BLaER1 treated with 17β-estradiol and CSF1 and Interleukin-3, amounts not matched to agents 10 nM and 100 nM (cell line): ENCODE results near the gene RHCG.

Experiments
- H3K27ac ChIP-seq, 11 experiments: shearing (Covaris generic); formaldehyde crosslinking; 2 replicates each; pipeline ENCODE4 v1.8.1; 2022
- H3K27me3 ChIP-seq, 11 experiments: shearing (Covaris generic); formaldehyde crosslinking; 2 replicates each; pipeline ENCODE4 v1.8.1; 2022
- H3K36me3 ChIP-seq, 11 experiments: shearing (Covaris generic); formaldehyde crosslinking; 2 replicates each; pipeline ENCODE4 v1.8.1; 2022
- H3K4me1 ChIP-seq, 10 experiments: shearing (Covaris generic); formaldehyde crosslinking; 2 replicates each; pipeline ENCODE4 v1.8.1; 2022
- H3K4me2 ChIP-seq, 11 experiments: shearing (Covaris generic); formaldehyde crosslinking; 2 replicates each; pipeline ENCODE4 v1.8.1; 2022
- H3K4me3 ChIP-seq, 10 experiments: shearing (Covaris generic); formaldehyde crosslinking; 2 replicates each; pipeline ENCODE4 v1.8.1; 2022
- H3K9ac ChIP-seq, 11 experiments: shearing (Covaris generic); formaldehyde crosslinking; 2 replicates each; pipeline ENCODE4 v1.8.1; 2022
- H3K9me3 ChIP-seq, 11 experiments: shearing (Covaris generic); formaldehyde crosslinking; replicated peaks in 1 of 11; 2 replicates each; pipeline ENCODE4 v1.8.1; 2022
- H4K20me1 ChIP-seq, 11 experiments: shearing (Covaris generic); formaldehyde crosslinking; 2 replicates each; pipeline ENCODE4 v1.8.1; 2022
- Cebpa-rat ChIP-seq, 11 experiments: shearing (Covaris generic); IDR thresholded peaks; 2 replicates each; pipeline ENCODE4 v1.8.1; 2022

Gene RHCG

GRCh38 chr15:89487791-89488190 is 8.6 kb downstream of the RHCG start:
- no peak overlapping the region for H3K4me2 ChIP-seq
- no peak overlapping the region for H3K9ac ChIP-seq
- H3K4me1 ChIP-seq, result peaks cover 0 to 7% (median 0%) of the 10 kb centered on the region in 10 experiments; a peak in 1 of 20 replicates
- no peaks in the 10 kb centered on the region for H3K27me3 ChIP-seq
- TF ChIP-seq Cebpa-rat (IDR thresholded peaks at IDR 0.05), result no peak
- H3K27ac ChIP-seq, result no peak overlapping the region
- H4K20me1 ChIP-seq, result no peaks in the 10 kb centered on the region; a peak in 3 of 22 replicates
- no peaks in the 10 kb centered on the region for H3K36me3 ChIP-seq
- no peaks in the 10 kb centered on the region for H3K9me3 ChIP-seq
- H3K4me3 ChIP-seq, result no peak overlapping the region

DNA sequence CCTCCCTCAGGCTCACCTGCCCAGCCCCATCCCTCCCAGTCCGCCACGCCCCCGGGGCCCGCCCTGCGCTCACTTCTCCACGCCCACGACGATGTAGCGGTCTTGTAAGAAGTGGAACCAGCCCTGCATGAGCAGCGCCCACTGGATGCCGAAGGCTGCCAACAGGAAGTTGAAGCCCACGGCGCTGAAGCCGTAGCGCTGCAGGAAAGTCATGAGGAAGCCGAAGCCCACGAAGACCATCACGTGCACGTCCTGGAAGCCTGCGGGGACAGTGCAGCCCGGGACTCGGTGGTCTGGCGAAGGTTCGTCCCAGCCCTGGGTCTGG is 9.7 kb downstream of the RHCG start:
- TF ChIP-seq Cebpa-rat (IDR thresholded peaks at IDR 0.05), result no peak
- Histone ChIP-seq H3K4me1 (peaks cover 0 to 7% (median 0%) of the 10 kb centered on the region in 10 experiments; a peak in 1 of 20 replicates), H3K9ac (no peak overlapping the region), H3K9me3 (no peaks in the 10 kb centered on the region), H3K36me3 (no peaks in the 10 kb centered on the region), H3K27ac (no peak overlapping the region), H3K27me3 (no peaks in the 10 kb centered on the region), H4K20me1 (no peaks in the 10 kb centered on the region; a peak in 2 of 22 replicates), H3K4me2 (no peak overlapping the region), H3K4me3 (no peak overlapping the region)

- no peak overlapping the region for H3K4me2 ChIP-seq
- no peaks in the 10 kb centered on the region for H3K9me3 ChIP-seq
- no peak overlapping the region for H3K4me3 ChIP-seq
- no peak for TF ChIP-seq Cebpa-rat (IDR thresholded peaks at IDR 0.05)
- no peak overlapping the region for H3K27ac ChIP-seq
- no peaks in the 10 kb centered on the region for H3K27me3 ChIP-seq
- no peaks in the 10 kb centered on the region for H3K36me3 ChIP-seq
- H3K9ac ChIP-seq, result no peak overlapping the region
- no peaks in the 10 kb centered on the region; a peak in 1 of 22 replicates for H4K20me1 ChIP-seq
- H3K4me1 ChIP-seq, result no peaks in the 10 kb centered on the region
Observed at GRCh38 chr15:89483079-89483478, 13.3 kb downstream of the RHCG start.

DNA sequence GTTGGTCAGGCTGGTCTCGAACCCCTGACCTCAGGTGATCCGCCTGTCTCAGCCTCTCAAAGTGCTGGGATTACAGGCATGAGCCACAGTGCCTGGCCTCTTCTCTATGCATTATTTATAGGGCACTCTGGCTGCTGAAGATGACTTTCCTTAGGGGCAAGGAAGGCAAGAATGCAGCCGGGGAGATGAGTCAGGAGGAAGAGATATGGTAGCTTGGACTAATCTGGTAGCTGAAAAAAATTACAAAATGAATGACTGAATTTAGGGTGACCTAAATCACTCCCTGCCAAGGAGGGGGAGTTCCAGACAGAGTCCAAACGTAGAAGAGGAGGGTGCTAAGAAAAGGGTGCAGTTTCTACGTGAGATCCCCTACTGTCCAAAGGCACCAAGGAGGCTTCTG is 14.2 kb downstream of the RHCG start:
- H3K27me3 ChIP-seq, result no peaks in the 10 kb centered on the region
- H3K9ac ChIP-seq, result no peak overlapping the region
- no peak overlapping the region for H3K4me3 ChIP-seq
- no peaks in the 10 kb centered on the region for H3K9me3 ChIP-seq
- H3K4me2 ChIP-seq, result no peak overlapping the region
- TF ChIP-seq Cebpa-rat (IDR thresholded peaks at IDR 0.05), result no peak
- H3K36me3 ChIP-seq, result no peaks in the 10 kb centered on the region
- H3K27ac ChIP-seq, result no peak overlapping the region
- H4K20me1 ChIP-seq, result no peaks in the 10 kb centered on the region; a peak in 1 of 22 replicates
- no peaks in the 10 kb centered on the region for H3K4me1 ChIP-seq

DNA sequence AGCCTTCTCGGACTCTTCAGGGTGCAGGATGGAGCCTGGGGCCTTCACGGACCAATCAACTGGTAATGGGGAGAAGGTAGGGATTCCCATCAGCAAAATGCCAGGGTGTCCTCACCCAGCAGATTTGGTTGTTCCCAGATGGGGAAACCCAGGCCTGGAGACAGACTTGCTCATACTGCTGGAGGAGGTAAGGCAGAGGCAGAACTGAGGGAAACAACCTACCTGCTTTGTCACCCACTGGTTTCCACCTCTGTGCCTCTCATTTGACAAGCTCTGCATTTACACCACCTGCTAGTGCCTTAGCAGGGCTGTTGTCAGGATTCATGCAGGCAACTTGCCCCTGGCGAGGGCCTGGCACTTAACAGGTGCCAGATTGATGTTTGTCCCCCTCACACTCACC is 15.9 kb downstream of the RHCG start:
- no peak overlapping the region for H3K27ac ChIP-seq
- no peak overlapping the region for H3K9ac ChIP-seq
- H3K27me3 ChIP-seq, result no peaks in the 10 kb centered on the region
- H3K36me3 ChIP-seq, result no peaks in the 10 kb centered on the region
- TF ChIP-seq Cebpa-rat (IDR thresholded peaks at IDR 0.05), result no peak
- no peak overlapping the region for H3K4me2 ChIP-seq
- no peaks in the 10 kb centered on the region; a peak in 1 of 22 replicates for H3K9me3 ChIP-seq
- no peaks in the 10 kb centered on the region; a peak in 1 of 22 replicates for H4K20me1 ChIP-seq
- H3K4me3 ChIP-seq, result no peak overlapping the region
- H3K4me1 ChIP-seq, result no peaks in the 10 kb centered on the region

GRCh38 chr15:89479173-89479572 is 17.2 kb downstream of the RHCG start:
- no peak for TF ChIP-seq Cebpa-rat (IDR thresholded peaks at IDR 0.05)
- Histone ChIP-seq H3K4me2 (no peak overlapping the region), H3K27me3 (no peaks in the 10 kb centered on the region)

DNA sequence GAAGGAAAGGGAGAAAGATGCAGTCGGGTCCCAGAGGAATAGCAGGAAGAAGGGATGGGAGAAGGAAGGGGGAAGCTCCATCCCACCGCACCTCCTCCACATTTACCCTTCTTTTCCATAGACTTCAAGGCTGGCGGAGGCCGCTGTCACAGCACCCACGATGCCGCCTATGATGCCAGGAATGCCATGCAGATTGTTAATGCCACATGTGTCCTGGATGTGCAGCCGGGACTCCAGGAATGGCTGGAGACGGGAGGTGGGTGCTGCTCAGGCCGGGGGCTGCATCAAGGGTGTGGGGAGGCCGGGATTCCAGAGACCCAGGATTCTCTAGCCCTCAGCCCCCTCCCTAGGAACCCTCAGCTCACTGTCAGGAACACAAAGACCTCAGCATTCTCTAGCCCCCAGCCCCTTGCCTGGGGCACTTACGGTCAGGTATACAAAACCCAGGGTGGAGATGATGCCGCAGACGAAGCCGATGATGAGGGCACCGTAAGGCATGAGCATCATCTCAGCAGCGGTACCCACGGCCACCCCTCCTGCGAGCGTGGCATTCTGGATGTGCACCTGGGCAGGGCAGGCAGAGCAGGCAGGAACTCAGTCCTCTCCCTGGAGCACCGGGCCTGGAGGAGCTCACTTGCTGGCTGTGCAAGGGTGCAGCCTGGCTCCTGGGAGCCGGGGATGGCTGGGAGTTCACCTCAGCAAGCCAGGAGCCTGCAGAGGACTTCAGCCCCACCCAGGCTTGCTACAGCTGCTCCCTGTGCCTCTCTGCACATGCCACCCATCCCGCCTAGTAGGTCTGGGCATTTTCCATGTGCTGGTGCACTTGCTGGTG is 18.8 kb downstream of the RHCG start:
- peaks cover 0 to 4% (median 0%) of the 10 kb centered on the region in 10 experiments; a peak in 2 of 20 replicates for H3K4me1 ChIP-seq
- H3K27me3 ChIP-seq, result no peaks in the 10 kb centered on the region
- no peak overlapping the region for H3K4me2 ChIP-seq
- no peak overlapping the region for H3K9ac ChIP-seq
- H3K27ac ChIP-seq, result no peak overlapping the region
- H3K9me3 ChIP-seq, result peaks cover 0 to 9% (median 6%) of the 10 kb centered on the region in 11 experiments; a peak in 8 of 22 replicates
- H3K36me3 ChIP-seq, result no peaks in the 10 kb centered on the region
- peaks cover 0 to 4% (median 0%) of the 10 kb centered on the region in 11 experiments; a peak in 3 of 22 replicates for H4K20me1 ChIP-seq
- H3K4me3 ChIP-seq, result no peak overlapping the region
- TF ChIP-seq Cebpa-rat (IDR thresholded peaks at IDR 0.05), result no peak

More at GRCh38 chr15:89479173-89479572, 17.2 kb downstream of the RHCG start:
- no peaks in the 10 kb centered on the region for H3K36me3 ChIP-seq
- H3K27ac ChIP-seq, result no peak overlapping the region
- peaks cover 0 to 4% (median 0%) of the 10 kb centered on the region in 10 experiments; a peak in 2 of 20 replicates for H3K4me1 ChIP-seq
- no peak overlapping the region for H3K9ac ChIP-seq
- no peaks in the 10 kb centered on the region; a peak in 1 of 22 replicates for H4K20me1 ChIP-seq
- H3K9me3 ChIP-seq, result peaks cover 0 to 9% (median 6%) of the 10 kb centered on the region in 11 experiments; a peak in 8 of 22 replicates
- H3K4me3 ChIP-seq, result no peak overlapping the region

DNA sequence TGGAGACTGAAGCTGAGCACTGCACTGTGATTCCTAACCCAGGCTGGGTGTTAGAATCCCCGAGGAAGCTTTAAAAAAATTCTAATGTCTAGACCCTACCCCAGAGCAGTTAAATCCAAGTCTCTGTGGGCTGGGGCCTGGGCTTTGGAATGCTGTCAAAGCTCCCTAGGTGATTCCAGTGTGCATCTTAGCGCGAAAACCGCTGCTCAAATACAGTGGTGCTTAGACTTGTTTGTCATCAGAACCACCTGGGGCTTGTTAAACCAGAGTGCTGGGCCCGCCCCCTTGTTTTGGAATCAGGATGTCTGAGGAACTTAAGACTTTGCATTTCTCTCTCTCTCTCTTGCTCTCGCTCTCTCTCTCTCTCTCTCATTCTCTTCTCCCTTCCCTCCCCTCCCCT is 20.7 kb downstream of the RHCG start:
- Histone ChIP-seq H3K9ac (no peak overlapping the region), H3K4me2 (no peak overlapping the region), H3K36me3 (no peaks in the 10 kb centered on the region), H4K20me1 (peaks cover 0 to 18% (median 0%) of the 10 kb centered on the region in 11 experiments; a peak in 5 of 22 replicates), H3K4me1 (peaks cover 0 to 4% (median 0%) of the 10 kb centered on the region in 10 experiments; a peak in 2 of 20 replicates), H3K27me3 (no peaks in the 10 kb centered on the region), H3K9me3 (peaks cover 0 to 9% (median 6%) of the 10 kb centered on the region in 11 experiments; a peak in 8 of 22 replicates), H3K4me3 (no peak overlapping the region), H3K27ac (no peak overlapping the region)
- TF ChIP-seq Cebpa-rat (IDR thresholded peaks at IDR 0.05), result no peak

GRCh38 chr15:89472785-89473256 is 23.6 kb downstream of the RHCG start:
- H4K20me1 ChIP-seq, result peaks cover 0 to 19% (median 0%) of the 10 kb centered on the region in 11 experiments; a peak in 5 of 22 replicates
- TF ChIP-seq Cebpa-rat (IDR thresholded peaks at IDR 0.05), result no peak
- H3K4me1 ChIP-seq, result peaks cover 0 to 4% (median 0%) of the 10 kb centered on the region in 10 experiments; a peak in 2 of 20 replicates
- no peaks in the 10 kb centered on the region for H3K36me3 ChIP-seq
- H3K9me3 ChIP-seq, result peaks cover 0 to 9% (median 6%) of the 10 kb centered on the region in 11 experiments; a peak in 8 of 22 replicates
- H3K4me2 ChIP-seq, result no peak overlapping the region
- H3K27ac ChIP-seq, result no peak overlapping the region
- no peak overlapping the region for H3K9ac ChIP-seq
- H3K4me3 ChIP-seq, result no peak overlapping the region
- H3K27me3 ChIP-seq, result no peaks in the 10 kb centered on the region
